HepG2 (cell line): ENCODE data around the gene ZSCAN2. TPM values are rescaled to one million over a fixed set of nuclear protein-coding genes. Genes with fewer than 3 reads are reported as not detected.
A peak's percentile ranks its signal among the peaks of the same experiment; 100 is the strongest.

Experiments
- BCL6 ChIP-seq: IDR thresholded peaks from 2 replicates; pipeline ENCODE4 v1.6.1; 2016; ENCODE audit warnings: missing genetic modification reagents, missing compliant biosample characterization
- IKZF1 ChIP-seq: fragments of 450-650 bp; IDR thresholded peaks from 2 replicates; pipeline ENCODE4 v1.7.1; 2016
- KAT8 ChIP-seq: IDR thresholded peaks from 2 replicates; pipeline ENCODE4 v1.6.1; 2016; ENCODE audit warnings: missing genetic modification reagents, missing compliant biosample characterization
- NR1H2 ChIP-seq: sonication (generic); formaldehyde crosslinking; IDR thresholded peaks from 2 replicates; pipeline ENCODE4 v1.8.1; 2022; ENCODE audit warnings: low read depth, missing genetic modification reagents, borderline replicate concordance
- RAD51 ChIP-seq: fragments of 450-650 bp; IDR thresholded peaks from 2 replicates; pipeline ENCODE4 v1.6.1; 2016; ENCODE audit warnings: borderline replicate concordance
- SNAPC2 ChIP-seq: sonication (generic); formaldehyde crosslinking; IDR thresholded peaks from 2 replicates; pipeline ENCODE4 v1.8.1; 2022; ENCODE audit warnings: mild to moderate bottlenecking, missing genetic modification reagents
- ZMYM4 ChIP-seq: sonication (generic); formaldehyde crosslinking; IDR thresholded peaks from 2 replicates; pipeline ENCODE4 v1.8.1; 2023; ENCODE audit warnings: mild to moderate bottlenecking, missing genetic modification reagents
- ZNF614 ChIP-seq: IDR thresholded peaks from 2 replicates; pipeline ENCODE4 v1.6.1; 2018; ENCODE audit warnings: missing biosample characterization, missing genetic modification reagents, inconsistent platforms, borderline replicate concordance
- ZNF772 ChIP-seq: sonication (generic); formaldehyde crosslinking; IDR thresholded peaks from 2 replicates; pipeline ENCODE4 v1.5.0; 2020; ENCODE audit warnings: mild to moderate bottlenecking, missing genetic modification reagents
- polyA plus RNA-seq, 8 experiments: library from polyadenylated mRNA; depleted of rRNA in 3 of 8; stranded (reverse) in 7 of 8; unstranded in 1 of 8; fragments of >200 nt; fragmentation: Illumina TruSeq in 4 of 8; extraction: Trizol in 4 of 8; gene quantifications; 2 replicates each; pipeline versions ENCODE4 v1.2.1 to v1.2.3, GENCODE V29; 2011 to 2016; ENCODE audit warnings: low read depth in 4 of 8, missing spikeins in 1 of 8, mixed read lengths in 1 of 8; ENCODE audit not compliant: insufficient read depth in 1 of 8
- total RNA-seq, 5 experiments: library from RNA; depleted of rRNA; stranded (reverse); fragments of >200 nt; fragmentation: Illumina TruSeq; extraction: Trizol; gene quantifications; 2 replicates each; pipeline ENCODE4 v1.2.3, GENCODE V29; 2016; ENCODE audit warnings: low read depth in 1 of 5
- TF ChIP-seq, protein P1 (sequence below), 2 experiments: IDR thresholded peaks; 2 replicates each; pipeline ENCODE4 v1.6.1; 2011 to 2012; ENCODE audit warnings: low read length in 2 of 2, borderline replicate concordance in 1 of 2, low read depth in 1 of 2, mild to moderate bottlenecking in 1 of 2, moderate library complexity in 1 of 2
- TF ChIP-seq, protein P2 (sequence below): sonication (generic); formaldehyde crosslinking; IDR thresholded peaks from 2 replicates; pipeline ENCODE4 v1.4.0; 2020; ENCODE audit warnings: missing genetic modification reagents, borderline replicate concordance
- TF ChIP-seq, protein P3 (sequence below): sonication (generic); formaldehyde crosslinking; IDR thresholded peaks from 2 replicates; pipeline ENCODE4 v1.4.0; 2020; ENCODE audit warnings: missing genetic modification reagents
- TF ChIP-seq, protein P4 (sequence below): sonication (generic); formaldehyde crosslinking; IDR thresholded peaks from 2 replicates; pipeline ENCODE4 v1.4.0; 2020; ENCODE audit warnings: missing genetic modification reagents

Gene ZSCAN2
- total and polyA plus RNA-seq, 2 of the 13 experiments (the other 11 are each of a cell fraction or from before 2014, with no cell fraction given) = 11.4 to 21.5 TPM

DNA sequence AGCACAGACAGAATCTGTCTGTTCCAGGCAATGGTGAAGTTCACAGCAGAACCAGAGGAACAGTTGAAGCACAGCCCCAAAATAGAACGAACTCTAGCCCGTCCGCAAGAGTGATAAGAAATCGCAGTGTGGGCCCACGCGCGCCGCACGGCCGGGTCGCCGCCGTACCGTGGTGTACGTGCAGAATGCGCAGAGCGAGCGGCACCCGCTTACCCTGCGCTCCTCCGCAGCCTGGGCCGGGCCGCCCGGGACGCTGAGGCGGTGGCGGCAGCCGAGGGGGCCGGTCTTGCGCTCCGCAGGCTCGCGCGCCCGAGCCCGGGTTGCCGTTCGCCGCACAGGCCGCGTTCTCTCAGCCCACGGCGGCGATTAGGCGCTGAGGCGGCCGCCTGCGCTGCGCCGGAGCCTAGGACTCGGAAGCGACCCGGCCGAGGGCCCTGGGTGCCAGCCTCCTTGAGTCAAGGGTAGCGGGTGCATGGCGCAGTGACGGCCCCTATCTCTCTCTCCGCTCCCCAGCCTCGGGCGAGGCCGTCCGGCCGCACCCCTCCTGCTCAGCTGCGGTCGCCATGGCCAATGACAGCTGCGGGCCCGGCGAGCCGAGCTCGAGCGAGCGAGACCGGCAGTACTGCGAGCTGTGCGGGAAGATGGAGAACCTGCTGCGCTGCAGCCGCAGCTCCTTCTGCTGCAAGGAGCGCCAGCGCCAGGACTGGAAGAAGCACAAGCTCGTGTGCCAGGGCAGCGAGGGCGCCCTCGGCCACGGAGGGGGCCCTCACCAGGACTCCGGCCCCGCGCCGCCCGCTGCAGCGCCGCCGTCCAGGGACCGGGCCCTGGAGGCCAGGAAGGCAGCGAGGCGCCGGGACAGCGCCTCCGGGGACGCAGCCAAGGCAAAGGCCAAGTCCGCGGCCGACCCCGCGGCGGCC is 32.8 kb downstream of the ZSCAN2 start (continued):
- TF ChIP-seq, protein P1, sequence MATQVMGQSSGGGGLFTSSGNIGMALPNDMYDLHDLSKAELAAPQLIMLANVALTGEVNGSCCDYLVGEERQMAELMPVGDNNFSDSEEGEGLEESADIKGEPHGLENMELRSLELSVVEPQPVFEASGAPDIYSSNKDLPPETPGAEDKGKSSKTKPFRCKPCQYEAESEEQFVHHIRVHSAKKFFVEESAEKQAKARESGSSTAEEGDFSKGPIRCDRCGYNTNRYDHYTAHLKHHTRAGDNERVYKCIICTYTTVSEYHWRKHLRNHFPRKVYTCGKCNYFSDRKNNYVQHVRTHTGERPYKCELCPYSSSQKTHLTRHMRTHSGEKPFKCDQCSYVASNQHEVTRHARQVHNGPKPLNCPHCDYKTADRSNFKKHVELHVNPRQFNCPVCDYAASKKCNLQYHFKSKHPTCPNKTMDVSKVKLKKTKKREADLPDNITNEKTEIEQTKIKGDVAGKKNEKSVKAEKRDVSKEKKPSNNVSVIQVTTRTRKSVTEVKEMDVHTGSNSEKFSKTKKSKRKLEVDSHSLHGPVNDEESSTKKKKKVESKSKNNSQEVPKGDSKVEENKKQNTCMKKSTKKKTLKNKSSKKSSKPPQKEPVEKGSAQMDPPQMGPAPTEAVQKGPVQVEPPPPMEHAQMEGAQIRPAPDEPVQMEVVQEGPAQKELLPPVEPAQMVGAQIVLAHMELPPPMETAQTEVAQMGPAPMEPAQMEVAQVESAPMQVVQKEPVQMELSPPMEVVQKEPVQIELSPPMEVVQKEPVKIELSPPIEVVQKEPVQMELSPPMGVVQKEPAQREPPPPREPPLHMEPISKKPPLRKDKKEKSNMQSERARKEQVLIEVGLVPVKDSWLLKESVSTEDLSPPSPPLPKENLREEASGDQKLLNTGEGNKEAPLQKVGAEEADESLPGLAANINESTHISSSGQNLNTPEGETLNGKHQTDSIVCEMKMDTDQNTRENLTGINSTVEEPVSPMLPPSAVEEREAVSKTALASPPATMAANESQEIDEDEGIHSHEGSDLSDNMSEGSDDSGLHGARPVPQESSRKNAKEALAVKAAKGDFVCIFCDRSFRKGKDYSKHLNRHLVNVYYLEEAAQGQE (IDR thresholded peaks at IDR 0.05; ENCODE audit: borderline replicate concordance in 1 of 2, low read depth in 1 of 2, low read length in 2 of 2) = no peak
- no peak for TF ChIP-seq SNAPC2
- TF ChIP-seq RAD51 = no peak
- TF ChIP-seq, protein P2, sequence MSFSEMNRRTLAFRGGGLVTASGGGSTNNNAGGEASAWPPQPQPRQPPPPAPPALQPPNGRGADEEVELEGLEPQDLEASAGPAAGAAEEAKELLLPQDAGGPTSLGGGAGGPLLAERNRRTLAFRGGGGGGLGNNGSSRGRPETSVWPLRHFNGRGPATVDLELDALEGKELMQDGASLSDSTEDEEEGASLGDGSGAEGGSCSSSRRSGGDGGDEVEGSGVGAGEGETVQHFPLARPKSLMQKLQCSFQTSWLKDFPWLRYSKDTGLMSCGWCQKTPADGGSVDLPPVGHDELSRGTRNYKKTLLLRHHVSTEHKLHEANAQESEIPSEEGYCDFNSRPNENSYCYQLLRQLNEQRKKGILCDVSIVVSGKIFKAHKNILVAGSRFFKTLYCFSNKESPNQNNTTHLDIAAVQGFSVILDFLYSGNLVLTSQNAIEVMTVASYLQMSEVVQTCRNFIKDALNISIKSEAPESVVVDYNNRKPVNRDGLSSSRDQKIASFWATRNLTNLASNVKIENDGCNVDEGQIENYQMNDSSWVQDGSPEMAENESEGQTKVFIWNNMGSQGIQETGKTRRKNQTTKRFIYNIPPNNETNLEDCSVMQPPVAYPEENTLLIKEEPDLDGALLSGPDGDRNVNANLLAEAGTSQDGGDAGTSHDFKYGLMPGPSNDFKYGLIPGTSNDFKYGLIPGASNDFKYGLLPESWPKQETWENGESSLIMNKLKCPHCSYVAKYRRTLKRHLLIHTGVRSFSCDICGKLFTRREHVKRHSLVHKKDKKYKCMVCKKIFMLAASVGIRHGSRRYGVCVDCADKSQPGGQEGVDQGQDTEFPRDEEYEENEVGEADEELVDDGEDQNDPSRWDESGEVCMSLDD (CRISPR knock-in tag) = no peak
- TF ChIP-seq ZMYM4 (CRISPR knock-in tag) = peak; percentile 31; the same call in 1 of the 2 replicates
- TF ChIP-seq, protein P3, sequence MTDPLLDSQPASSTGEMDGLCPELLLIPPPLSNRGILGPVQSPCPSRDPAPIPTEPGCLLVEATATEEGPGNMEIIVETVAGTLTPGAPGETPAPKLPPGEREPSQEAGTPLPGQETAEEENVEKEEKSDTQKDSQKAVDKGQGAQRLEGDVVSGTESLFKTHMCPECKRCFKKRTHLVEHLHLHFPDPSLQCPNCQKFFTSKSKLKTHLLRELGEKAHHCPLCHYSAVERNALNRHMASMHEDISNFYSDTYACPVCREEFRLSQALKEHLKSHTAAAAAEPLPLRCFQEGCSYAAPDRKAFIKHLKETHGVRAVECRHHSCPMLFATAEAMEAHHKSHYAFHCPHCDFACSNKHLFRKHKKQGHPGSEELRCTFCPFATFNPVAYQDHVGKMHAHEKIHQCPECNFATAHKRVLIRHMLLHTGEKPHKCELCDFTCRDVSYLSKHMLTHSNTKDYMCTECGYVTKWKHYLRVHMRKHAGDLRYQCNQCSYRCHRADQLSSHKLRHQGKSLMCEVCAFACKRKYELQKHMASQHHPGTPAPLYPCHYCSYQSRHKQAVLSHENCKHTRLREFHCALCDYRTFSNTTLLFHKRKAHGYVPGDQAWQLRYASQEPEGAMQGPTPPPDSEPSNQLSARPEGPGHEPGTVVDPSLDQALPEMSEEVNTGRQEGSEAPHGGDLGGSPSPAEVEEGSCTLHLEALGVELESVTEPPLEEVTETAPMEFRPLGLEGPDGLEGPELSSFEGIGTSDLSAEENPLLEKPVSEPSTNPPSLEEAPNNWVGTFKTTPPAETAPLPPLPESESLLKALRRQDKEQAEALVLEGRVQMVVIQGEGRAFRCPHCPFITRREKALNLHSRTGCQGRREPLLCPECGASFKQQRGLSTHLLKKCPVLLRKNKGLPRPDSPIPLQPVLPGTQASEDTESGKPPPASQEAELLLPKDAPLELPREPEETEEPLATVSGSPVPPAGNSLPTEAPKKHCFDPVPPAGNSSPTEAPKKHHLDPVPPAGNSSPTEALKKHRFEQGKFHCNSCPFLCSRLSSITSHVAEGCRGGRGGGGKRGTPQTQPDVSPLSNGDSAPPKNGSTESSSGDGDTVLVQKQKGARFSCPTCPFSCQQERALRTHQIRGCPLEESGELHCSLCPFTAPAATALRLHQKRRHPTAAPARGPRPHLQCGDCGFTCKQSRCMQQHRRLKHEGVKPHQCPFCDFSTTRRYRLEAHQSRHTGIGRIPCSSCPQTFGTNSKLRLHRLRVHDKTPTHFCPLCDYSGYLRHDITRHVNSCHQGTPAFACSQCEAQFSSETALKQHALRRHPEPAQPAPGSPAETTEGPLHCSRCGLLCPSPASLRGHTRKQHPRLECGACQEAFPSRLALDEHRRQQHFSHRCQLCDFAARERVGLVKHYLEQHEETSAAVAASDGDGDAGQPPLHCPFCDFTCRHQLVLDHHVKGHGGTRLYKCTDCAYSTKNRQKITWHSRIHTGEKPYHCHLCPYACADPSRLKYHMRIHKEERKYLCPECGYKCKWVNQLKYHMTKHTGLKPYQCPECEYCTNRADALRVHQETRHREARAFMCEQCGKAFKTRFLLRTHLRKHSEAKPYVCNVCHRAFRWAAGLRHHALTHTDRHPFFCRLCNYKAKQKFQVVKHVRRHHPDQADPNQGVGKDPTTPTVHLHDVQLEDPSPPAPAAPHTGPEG (CRISPR knock-in tag) = peak; percentile 86
- TF ChIP-seq IKZF1 = no peak
- TF ChIP-seq, protein P4, sequence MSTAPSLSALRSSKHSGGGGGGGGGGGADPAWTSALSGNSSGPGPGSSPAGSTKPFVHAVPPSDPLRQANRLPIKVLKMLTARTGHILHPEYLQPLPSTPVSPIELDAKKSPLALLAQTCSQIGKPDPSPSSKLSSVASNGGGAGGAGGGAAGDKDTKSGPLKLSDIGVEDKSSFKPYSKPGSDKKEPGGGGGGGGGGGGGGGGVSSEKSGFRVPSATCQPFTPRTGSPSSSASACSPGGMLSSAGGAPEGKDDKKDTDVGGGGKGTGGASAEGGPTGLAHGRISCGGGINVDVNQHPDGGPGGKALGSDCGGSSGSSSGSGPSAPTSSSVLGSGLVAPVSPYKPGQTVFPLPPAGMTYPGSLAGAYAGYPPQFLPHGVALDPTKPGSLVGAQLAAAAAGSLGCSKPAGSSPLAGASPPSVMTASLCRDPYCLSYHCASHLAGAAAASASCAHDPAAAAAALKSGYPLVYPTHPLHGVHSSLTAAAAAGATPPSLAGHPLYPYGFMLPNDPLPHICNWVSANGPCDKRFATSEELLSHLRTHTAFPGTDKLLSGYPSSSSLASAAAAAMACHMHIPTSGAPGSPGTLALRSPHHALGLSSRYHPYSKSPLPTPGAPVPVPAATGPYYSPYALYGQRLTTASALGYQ (CRISPR knock-in tag) = no peak
- TF ChIP-seq ZNF772 (CRISPR knock-in tag) = no peak; the same call in 1 of the 2 replicates
- TF ChIP-seq KAT8 (CRISPR knock-in tag) = 0 out of 2 replicates have a peak, but pooled peaks have one; percentile 41
- TF ChIP-seq NR1H2 = no peak
- TF ChIP-seq BCL6 = peak; percentile 98
- TF ChIP-seq ZNF614 (CRISPR knock-in tag) = no peak
